GM21381 (cell line): Measurements from ENCODE around the gene HSPH1.
"Not testable (repeated sequence)": the region's sequence is repeated elsewhere in the genome, so short reads cannot be mapped to it uniquely, and the experiment has no call there.

Experiments used
- ATAC-seq: cut with Tn5 transposase; IDR thresholded peaks from one replicate; pipeline ENCODE4 v1.9.1; 2021; ENCODE audit warnings: mild to moderate bottlenecking, moderate library complexity; ENCODE audit not compliant: unreplicated experiment

The HSPH1 gene

DNA sequence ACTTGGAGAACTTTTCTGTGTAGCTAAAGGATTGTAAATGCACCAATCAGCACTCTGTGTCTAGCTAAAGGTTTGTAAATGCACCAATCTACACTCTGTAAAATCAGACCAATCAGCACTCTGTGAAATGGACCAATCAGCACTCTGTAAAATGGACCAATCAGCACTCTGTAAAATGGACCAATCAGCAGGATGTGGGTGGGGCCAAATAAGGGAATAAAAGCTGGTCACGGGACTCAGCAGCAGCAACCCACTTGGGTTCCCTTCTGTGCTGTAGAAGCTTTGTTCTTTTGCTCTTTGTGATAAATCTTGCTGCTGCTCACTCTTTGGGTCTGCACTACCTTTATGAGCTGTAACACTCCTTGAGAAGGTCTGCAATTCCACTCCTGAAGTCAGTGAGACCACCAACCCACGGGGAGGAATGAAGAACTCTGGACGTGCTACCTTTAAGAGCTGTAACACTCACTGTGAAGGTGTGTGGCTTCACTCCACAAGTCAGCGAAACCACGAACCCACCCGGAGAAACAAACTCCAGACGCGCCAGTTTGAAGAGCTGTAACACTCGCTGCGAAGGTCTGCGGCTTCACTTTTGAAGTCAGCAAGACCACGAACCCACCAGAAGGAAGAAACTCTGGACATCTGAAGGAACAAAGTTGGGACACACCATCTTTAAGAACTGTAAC, 16.2 kb upstream of the HSPH1 start:
- not testable (repeated sequence) for ATAC-seq

- ATAC-seq: no peak
Observed at GRCh38 chr13:31175847-31176532, 14.3 kb upstream of the HSPH1 start.

DNA sequence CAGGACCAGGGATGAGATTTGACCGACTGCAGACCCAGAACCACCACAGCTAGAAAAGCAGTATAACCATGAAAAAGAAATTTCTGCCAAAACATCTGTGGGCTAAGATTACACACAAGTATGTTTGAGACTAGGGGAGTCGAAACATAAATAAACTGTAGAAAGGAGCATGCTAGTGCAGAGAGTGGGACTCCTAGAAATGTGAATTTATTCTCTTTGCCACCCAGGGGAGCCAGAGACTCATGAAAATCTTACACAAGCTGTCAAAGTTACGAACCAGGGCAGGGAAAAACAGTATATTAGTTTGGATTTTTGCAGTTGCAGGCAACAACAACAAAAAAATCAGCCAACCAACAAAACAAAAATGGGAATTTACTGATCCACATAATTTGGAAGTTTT, 12.3 kb upstream of the HSPH1 start:
- no peak for ATAC-seq

DNA sequence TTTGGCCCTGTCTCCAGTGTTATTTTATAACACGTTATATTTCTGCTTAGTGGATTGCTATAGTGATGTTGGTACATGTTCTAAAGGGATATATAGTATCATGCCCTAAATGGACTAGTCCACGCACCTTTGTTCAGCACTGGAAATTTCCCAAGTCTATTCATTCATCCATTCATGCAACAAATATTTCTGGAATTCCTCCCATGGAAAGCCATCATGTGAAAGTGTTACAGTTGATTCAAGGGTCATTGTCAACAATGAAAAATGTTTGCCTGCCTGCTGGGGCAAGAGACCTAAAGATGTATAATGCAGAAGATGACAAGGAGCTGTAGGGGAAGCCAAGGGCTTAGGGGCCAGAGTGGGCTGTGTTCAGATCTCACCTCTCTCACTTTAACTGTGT, 10.8 kb upstream of the HSPH1 start:
- no peak for ATAC-seq

- ATAC-seq: no peak
Observed at GRCh38 chr13:31172001-31172400, 10.3 kb upstream of the HSPH1 start.

- ATAC-seq: peak; percentile 11
Observed at GRCh38 chr13:31168736-31169135, 7.0 kb upstream of the HSPH1 start.

DNA sequence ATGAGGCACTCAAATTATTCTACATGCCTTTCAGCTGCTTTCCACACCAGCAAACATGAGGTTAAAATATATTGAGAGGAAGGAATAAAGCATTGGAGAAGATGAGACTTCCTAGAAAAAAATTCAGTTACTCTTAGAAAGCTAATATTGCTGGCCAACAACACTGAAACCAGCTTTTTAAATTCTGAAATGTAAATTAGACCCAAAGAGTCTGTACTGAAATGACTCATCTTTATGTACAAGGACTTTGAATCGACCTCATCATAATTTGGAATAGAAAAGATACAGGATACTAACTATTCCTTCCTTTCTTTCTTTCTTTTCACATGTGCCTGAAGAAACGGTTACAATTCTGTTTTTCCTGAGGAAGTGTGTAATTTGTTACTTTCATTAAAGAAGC, 6.5 kb upstream of the HSPH1 start:
- ATAC-seq: peak; percentile 52

- ATAC-seq: no peak
Observed at GRCh38 chr13:31167490-31167889, 5.8 kb upstream of the HSPH1 start.

DNA sequence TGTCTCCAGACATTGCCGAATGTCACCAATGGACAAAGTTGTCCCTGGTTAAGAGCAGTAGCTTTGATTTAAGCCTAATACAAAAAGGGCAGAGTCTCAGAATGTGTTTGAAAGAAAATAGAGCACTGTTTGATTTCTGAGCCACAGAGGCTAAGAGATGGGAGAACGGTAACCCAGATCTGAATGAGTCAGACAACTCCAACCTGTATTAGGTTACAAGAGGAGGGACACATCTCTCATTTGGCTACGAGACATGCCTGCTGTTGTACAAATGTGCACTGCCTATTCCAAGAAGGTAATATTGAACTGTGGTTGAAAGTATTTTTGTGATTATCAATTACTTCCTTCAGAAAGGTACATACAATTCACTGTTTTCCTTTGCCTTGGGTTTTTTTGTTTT, 4.9 kb upstream of the HSPH1 start:
- ATAC-seq: no peak

DNA sequence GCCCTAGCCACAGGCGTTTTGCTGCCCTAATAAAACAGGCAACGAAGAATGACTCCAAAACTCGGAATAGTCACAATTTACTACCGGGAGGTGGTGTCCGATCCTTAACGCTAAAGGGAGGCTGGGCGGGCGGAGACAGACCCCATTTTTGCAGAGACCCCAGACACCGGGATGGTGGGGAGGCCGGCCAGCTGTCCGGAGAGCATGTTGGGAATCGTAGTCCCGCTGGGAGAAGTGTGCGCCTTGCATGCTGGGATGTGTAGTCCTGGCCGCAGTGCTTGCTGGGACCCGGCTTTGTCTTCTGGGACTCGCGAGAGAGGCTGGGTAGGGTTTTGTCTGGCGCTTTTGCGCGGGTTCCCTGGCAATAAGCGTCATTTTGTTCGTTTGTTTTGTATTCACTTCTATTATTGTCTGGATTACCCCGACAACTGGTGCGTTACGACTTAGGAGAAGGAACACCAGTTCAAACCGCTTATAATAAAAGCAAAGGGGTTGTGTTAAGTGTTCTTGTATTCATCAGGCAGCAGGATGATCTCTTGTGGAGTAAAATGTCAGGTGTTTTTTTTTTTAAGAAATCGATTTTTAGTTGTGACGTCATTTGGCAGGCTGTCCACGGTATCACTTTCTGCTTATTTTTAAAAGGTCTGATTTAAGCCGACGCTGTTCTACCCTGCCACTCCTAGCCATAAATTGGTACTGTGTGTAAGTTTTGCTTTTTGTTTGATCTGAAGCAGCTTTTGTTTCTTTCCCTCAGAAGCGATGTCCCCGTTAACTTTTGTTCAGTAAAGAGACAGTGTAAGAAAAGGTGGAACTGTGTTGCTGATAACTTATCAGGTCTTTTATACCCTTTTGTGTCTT, 676 bp upstream of the HSPH1 start:
- peak; percentile 79 for ATAC-seq

GRCh38 chr13:31160857-31161556, 697 bp downstream of the HSPH1 start:
- peak; percentile 24 for ATAC-seq

DNA sequence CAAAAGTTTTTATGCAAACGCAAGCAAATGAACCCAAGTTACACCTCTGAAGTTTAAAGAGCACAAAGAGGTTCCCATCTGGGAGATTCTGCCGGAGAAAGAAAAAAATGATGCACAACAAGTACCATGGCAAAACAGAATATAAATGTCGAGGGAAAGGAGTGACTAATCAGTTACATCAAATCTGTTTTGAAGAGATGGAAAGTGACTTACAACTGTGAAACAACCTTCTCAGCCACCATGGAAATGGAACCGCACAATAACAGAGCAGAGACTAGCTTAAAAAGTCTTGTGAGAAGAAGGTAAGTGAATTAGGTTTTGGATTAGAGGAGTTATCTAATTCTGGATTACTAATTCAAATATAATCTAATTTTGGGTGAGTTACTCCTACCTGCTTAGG, 2.4 kb downstream of the HSPH1 start:
- ATAC-seq: no peak

- ATAC-seq: no peak
Observed at GRCh38 chr13:31154939-31155338, 6.8 kb downstream of the HSPH1 start.

- no peak for ATAC-seq
Observed at GRCh38 chr13:31151837-31152236, 9.9 kb downstream of the HSPH1 start.

DNA sequence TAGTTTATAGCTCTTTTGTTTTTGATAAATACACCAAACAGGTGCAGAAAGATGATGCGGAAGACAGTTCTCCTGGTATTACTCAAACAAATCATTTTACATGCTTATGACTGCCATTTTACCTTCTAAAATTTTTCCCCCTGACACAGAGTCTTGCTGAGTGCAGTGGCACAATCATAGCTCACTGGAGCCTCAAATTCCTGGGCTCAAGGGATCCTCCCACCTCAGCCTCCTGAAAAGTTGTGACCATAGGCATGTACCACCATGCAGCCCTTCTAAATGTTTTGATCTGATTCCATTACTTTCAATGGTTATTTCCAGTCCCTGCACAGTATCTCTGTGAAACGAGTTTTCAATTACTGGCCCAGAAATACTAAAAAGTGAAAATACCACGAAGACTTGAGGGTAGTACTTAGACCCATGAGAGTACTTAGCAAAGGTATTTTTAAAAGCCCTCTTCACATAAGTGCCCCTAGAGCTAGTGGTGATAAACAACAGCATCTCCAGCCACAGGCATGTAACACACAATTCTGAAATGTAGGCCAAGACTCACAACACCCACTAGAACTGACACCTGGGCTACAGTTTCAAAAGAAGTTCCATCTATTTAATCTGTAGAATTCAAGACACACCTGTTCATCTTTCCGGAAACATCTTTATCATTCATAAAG, 11.3 kb downstream of the HSPH1 start:
- no peak for ATAC-seq

DNA sequence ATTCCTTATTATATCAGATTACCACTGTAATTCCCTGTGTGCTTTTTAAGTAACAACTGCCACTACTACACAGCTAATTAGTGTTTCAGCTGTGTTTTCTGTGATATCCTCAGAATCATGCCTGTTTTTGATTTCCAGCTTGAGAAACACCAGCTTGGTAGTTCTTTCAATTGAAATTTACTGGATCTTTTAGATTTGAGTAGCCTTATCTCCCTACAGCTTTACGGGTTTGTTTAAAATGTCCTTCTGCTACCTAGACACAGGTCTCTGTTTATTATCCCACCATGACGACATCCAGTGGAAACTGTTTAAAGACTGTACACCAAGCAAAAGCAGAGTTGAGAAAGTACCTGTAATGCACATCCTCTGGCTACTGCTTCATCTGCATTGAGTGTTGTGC, 12.1 kb downstream of the HSPH1 start:
- ATAC-seq: no peak

- no peak for ATAC-seq
Observed at GRCh38 chr13:31145417-31145816, 16.3 kb downstream of the HSPH1 start.

- no peak for ATAC-seq
Observed at GRCh38 chr13:31138515-31138914, 23.2 kb downstream of the HSPH1 start.

DNA sequence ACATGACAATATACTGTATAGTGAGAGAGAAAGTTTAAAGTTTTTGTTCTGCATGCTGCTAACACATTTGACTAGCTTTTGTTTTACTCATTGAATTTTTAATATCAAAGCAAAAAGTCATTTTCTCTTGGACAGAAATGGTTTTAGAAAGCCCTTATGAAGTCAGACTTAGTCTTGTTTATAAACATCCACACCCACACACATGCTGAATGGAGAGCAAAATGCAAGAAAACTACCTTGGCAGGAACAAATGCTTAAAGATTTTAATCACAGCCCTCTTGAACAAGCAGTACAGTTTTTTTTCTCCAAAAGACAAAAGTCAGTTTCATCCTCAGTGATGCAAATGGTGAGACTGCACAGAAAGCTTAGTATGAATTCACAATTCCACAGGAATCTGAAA, 25.0 kb downstream of the HSPH1 start:
- no peak for ATAC-seq

DNA sequence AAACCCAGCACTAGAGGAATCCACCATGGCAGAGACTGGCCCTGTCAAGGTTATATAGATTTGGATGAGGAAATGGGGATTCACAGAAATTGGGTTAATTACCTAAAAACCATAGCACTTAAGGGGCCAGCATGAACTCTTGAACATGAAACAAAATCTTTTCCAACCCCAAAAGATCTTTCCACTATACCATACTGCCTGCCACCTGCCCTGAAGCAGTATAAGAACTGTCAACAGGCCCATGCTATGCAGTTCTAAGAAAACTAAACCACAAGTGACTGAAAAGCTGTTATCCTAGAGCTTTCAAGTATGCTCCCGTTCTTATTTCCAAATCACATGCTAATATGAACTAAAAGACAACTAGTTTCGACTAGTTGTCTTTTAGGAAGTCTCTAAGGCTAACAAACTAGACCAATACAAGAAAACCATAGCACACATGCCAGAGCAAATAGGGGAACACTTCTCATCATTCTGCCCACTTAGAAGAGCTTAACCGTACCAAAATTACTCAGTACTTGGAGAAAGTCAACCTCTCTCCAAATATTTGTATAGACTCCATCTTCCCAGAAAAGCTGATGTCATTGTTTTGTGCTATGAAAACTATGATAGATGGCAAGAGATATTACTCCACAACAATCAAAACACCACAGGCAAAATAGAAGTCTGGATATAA, 27.5 kb downstream of the HSPH1 start:
- no peak for ATAC-seq
